NCI-H345 treated with DMSO at 0.1 percent for 48 hours (cell line): ENCODE measurements around the gene ALLC.

ENCODE experiments used
- DNase-seq: peaks from one replicate; lab custom pipeline; 2025; ENCODE audit not compliant: unreplicated experiment; lab: John Stamatoyannopoulos, UW

Gene ALLC

GRCh38 chr2:3745920-3746319, 87.9 kb downstream of the ALLC start:
- DNase-seq = no peak

- no peak for DNase-seq
Measured at GRCh38 chr2:3747032-3747654, 89.1 kb downstream of the ALLC start.

DNA sequence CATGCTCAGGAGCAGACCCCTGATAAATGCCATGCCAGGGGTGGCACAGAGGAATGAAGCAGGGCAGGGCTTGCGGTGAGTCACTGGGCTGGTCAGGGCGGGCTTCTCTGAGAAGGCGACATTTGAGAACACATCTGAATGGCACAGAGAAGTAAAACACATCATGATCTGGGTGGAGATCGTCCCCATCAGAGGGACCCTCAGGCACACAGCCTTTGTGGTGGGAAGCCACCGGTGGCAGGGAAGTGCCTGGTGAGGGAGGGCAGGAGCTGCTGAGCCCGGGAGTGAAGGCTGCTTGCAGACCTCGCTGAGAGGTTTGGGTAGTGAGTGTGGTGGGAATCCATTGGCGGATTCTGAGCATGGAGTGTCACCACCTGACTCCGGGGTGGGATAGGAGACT, 89.8 kb downstream of the ALLC start:
- no peak for DNase-seq

GRCh38 chr2:3749201-3749600, 91.2 kb downstream of the ALLC start:
- no peak for DNase-seq

- no peak for DNase-seq
Measured at GRCh38 chr2:3751251-3751650, 93.3 kb downstream of the ALLC start.

- no peak for DNase-seq
Measured at GRCh38 chr2:3751806-3752205, 93.8 kb downstream of the ALLC start.
